A549 (cell line): ENCODE measurements around the gene MAGEL2. TPM values are rescaled to one million over a fixed set of nuclear protein-coding genes. Genes with fewer than 3 reads are reported as not detected.
"Not testable (repeated sequence)": the region's sequence is repeated elsewhere in the genome, so short reads cannot be mapped to it uniquely, and the experiment has no call there.

Experiments
- ATAC-seq, 2 experiments: fragments of 200-7000 bp in 1 of 2; fragments of >200 bp in 1 of 2; cut with Nextera tagmentation in 1 of 2; cut with Tn5 transposase in 1 of 2; 3 replicates each; pipeline versions ENCODE4 v1.8.0 to v1.9.1; 2018 to 2020; ENCODE audit warnings: mild to moderate bottlenecking in 1 of 2, moderate library complexity in 1 of 2
- CTCF ChIA-PET: fragments of 300-600 bp; sonication (Branson Sonifier 250); formaldehyde crosslinking; extraction: SDS; loops from one replicate; lab custom pipeline; 2021; ENCODE audit warnings: antibody characterized with exemption, inconsistent platforms; lab: Yijun Ruan, JAX
- POLR2A ChIA-PET: fragments of 350-600 bp; formaldehyde crosslinking; extraction: SDS; loops from one replicate; lab custom pipeline; 2021; ENCODE audit warnings: antibody characterized with exemption, inconsistent platforms; lab: Yijun Ruan, JAX
- DNase-seq, 2 experiments: peaks; one replicate each; pipeline versions ENCODE4 v3.0.0 to v3.0.0-alpha.2; 2011 to 2016; ENCODE audit warnings: low read depth in 1 of 2, low spot score in 1 of 2
- FAIRE-seq: peaks from 2 replicates; lab custom pipeline; 2011; peaks lifted over from hg19 to GRCh38; lab: Jason Lieb, UNC
- H3K27ac ChIP-seq, 2 experiments: fragments of >200 bp; sonication (Bioruptor Twin); formaldehyde crosslinking; 3 replicates each; pipeline ENCODE4 v1.5.1; 2016 to 2017
- H3K4me1 ChIP-seq: fragments of >200 bp; sonication (Bioruptor Twin); formaldehyde crosslinking; 3 replicates; pipeline ENCODE4 v1.6.1; 2016
- H3K4me2 ChIP-seq: fragments of >200 bp; sonication (Bioruptor Twin); formaldehyde crosslinking; 3 replicates; pipeline ENCODE4 v1.6.1; 2016
- H3K4me3 ChIP-seq: fragments of >200 bp; sonication (Bioruptor Twin); formaldehyde crosslinking; 3 replicates; pipeline ENCODE4 v1.5.1; 2016
- H3K9me3 ChIP-seq: fragments of >200 bp; sonication (Bioruptor Twin); formaldehyde crosslinking; 3 replicates; pipeline ENCODE4 v1.6.1; 2016
- ATOH8 ChIP-seq: fragments of 250-450 bp; sonication (Bioruptor Pico); IDR thresholded peaks from 2 replicates; pipeline ENCODE4 v1.5.0; 2020; ENCODE audit warnings: low read depth, mild to moderate bottlenecking, moderate library complexity
- BHLHE40 ChIP-seq: IDR thresholded peaks from 2 replicates; pipeline ENCODE4 v1.6.1; 2012; ENCODE audit warnings: low read depth, low read length, inconsistent platforms
- CBX2 ChIP-seq: fragments of 200-600 bp; sonication (generic); IDR thresholded peaks from 2 replicates; pipeline ENCODE4 v1.6.1; 2016; ENCODE audit warnings: low read depth, mild to moderate bottlenecking, borderline replicate concordance
- CEBPB ChIP-seq, 2 experiments: fragments of >200 bp in 1 of 2; sonication (Bioruptor Twin) in 1 of 2; formaldehyde crosslinking in 1 of 2; IDR thresholded peaks; 2 replicates each; pipeline ENCODE4 v1.6.1; 2012 to 2016
- CHD2 ChIP-seq: fragments of 150-350 bp; IDR thresholded peaks from 2 replicates; pipeline ENCODE4 v1.6.1; 2014; ENCODE audit warnings: low read length; ENCODE audit not compliant: partially characterized antibody
- CTCF ChIP-seq: fragments of >200 bp; sonication (Bioruptor Twin); formaldehyde crosslinking; IDR thresholded peaks from 3 replicates; pipeline ENCODE4 v1.5.1; 2016
- E2F6 ChIP-seq: IDR thresholded peaks from 2 replicates; pipeline ENCODE4 v1.6.1; 2012; ENCODE audit warnings: low read depth, borderline replicate concordance
- EP300 ChIP-seq, 2 experiments: fragments of >200 bp; sonication (Bioruptor Twin); formaldehyde crosslinking; IDR thresholded peaks; 2 replicates in 1 of 2; 3 replicates in 1 of 2; pipeline ENCODE4 v1.6.1; 2016 to 2017
- FOSB ChIP-seq: fragments of 250-450 bp; sonication (Bioruptor Pico); IDR thresholded peaks from 2 replicates; pipeline ENCODE4 v1.5.0; 2020; ENCODE audit warnings: mild to moderate bottlenecking, moderate library complexity
- GATA3 ChIP-seq: IDR thresholded peaks from 2 replicates; pipeline ENCODE4 v1.6.1; 2012; ENCODE audit warnings: borderline replicate concordance
- HDAC2 ChIP-seq: fragments of 200-600 bp; sonication (generic); IDR thresholded peaks from 2 replicates; pipeline ENCODE4 v1.6.1; 2016
- HES2 ChIP-seq: fragments of >200 bp; sonication (Bioruptor Twin); formaldehyde crosslinking; IDR thresholded peaks from 2 replicates; pipeline ENCODE4 v1.6.1; 2016
- HOXA7 ChIP-seq: fragments of 250-450 bp; sonication (Bioruptor Pico); IDR thresholded peaks from 2 replicates; pipeline ENCODE4 v1.5.0; 2020; ENCODE audit warnings: mild to moderate bottlenecking, moderate library complexity
- JUNB ChIP-seq: fragments of >200 bp; sonication (Bioruptor Twin); formaldehyde crosslinking; IDR thresholded peaks from 2 replicates; pipeline ENCODE4 v1.6.1; 2016
- KDM5A ChIP-seq: fragments of 200-600 bp; sonication (generic); IDR thresholded peaks from 2 replicates; pipeline ENCODE4 v1.6.1; 2016; ENCODE audit warnings: antibody characterized with exemption, mild to moderate bottlenecking
- MAFK ChIP-seq: fragments of 450-650 bp; IDR thresholded peaks from 2 replicates; pipeline ENCODE4 v1.6.1; 2014; ENCODE audit not compliant: partially characterized antibody
- MAZ ChIP-seq: fragments of 150-350 bp; IDR thresholded peaks from 2 replicates; pipeline ENCODE4 v1.6.1; 2014; ENCODE audit warnings: antibody characterized with exemption, low read depth, low read length, borderline replicate concordance
- PBX3 ChIP-seq: IDR thresholded peaks from 2 replicates; pipeline ENCODE4 v1.6.1; 2012
- PHF8 ChIP-seq: fragments of 200-600 bp; sonication (generic); IDR thresholded peaks from 2 replicates; pipeline ENCODE4 v1.6.1; 2016; ENCODE audit warnings: low read depth, mild to moderate bottlenecking, antibody characterized with exemption, moderate library complexity, borderline replicate concordance
- POLR2A ChIP-seq: IDR thresholded peaks from 2 replicates; pipeline ENCODE4 v1.6.1; 2012; ENCODE audit warnings: mild to moderate bottlenecking, low read length
- RAD21 ChIP-seq, 2 experiments: fragments of >200 bp in 1 of 2; sonication (Bioruptor Twin) in 1 of 2; formaldehyde crosslinking in 1 of 2; IDR thresholded peaks in 1 of 2; conservative IDR thresholded peaks in 1 of 2; 2 replicates in 1 of 2; 3 replicates in 1 of 2; pipeline ENCODE4 v1.6.1; 2012 to 2018; ENCODE audit warnings: inconsistent platforms in 1 of 2
- SREBF2 ChIP-seq: fragments of 450-650 bp; IDR thresholded peaks from 2 replicates; pipeline ENCODE4 v1.6.1; 2014; ENCODE audit warnings: mild to moderate bottlenecking, moderate library complexity
- TFCP2L1 ChIP-seq: fragments of 250-450 bp; sonication (Bioruptor Pico); IDR thresholded peaks from 2 replicates; pipeline ENCODE4 v1.5.0; 2021; ENCODE audit warnings: mild to moderate bottlenecking
- TP53 ChIP-seq: fragments of 250-450 bp; sonication (Bioruptor Pico); IDR thresholded peaks from 2 replicates; pipeline ENCODE4 v1.5.0; 2021; ENCODE audit warnings: mild to moderate bottlenecking, moderate library complexity
- USF2 ChIP-seq: fragments of 450-650 bp; IDR thresholded peaks from 2 replicates; pipeline ENCODE4 v1.6.1; 2014; ENCODE audit warnings: antibody characterized with exemption
- ZC3H11A ChIP-seq: fragments of 450-650 bp; IDR thresholded peaks from 2 replicates; pipeline ENCODE4 v1.6.1; 2014; ENCODE audit warnings: antibody characterized with exemption, mild to moderate bottlenecking
- ZFP36 ChIP-seq: fragments of 450-650 bp; IDR thresholded peaks from 2 replicates; pipeline ENCODE4 v1.6.1; 2014; ENCODE audit warnings: borderline replicate concordance; ENCODE audit not compliant: partially characterized antibody
- ZNF302 ChIP-seq: fragments of 250-450 bp; sonication (Bioruptor Pico); IDR thresholded peaks from 2 replicates; pipeline ENCODE4 v1.9.0; 2021; ENCODE audit warnings: inconsistent platforms, mild to moderate bottlenecking, moderate library complexity
- WGBS: methylation state at CpG from one replicate; pipeline ENCODE4 v1.1.6; 2017; ENCODE audit errors: missing lambda C conversion rate; 5-methylcytosine and 5-hydroxymethylcytosine counted together
- polyA plus RNA-seq, 4 experiments: library from polyadenylated mRNA; depleted of rRNA in 3 of 4; stranded (reverse); fragments of >200 nt; fragmentation: RNase III in 1 of 4; extraction: RNeasy Plus Mini Kit Qiagen cat#74134 plus additional on column Dnase treatment in 1 of 4; gene quantifications; 2 replicates in 3 of 4; 3 replicates in 1 of 4; pipeline ENCODE4 v1.2.3, GENCODE V29; 2011 to 2017

The MAGEL2 gene
- polyA plus RNA-seq, 2 of the 4 experiments (the other 2 are of a cell fraction) = not detected

- POLR2A ChIA-PET = no interaction called here
- CTCF ChIA-PET = no interaction called here
- 87% methylated on average over 6 of the region's 6 CpGs for WGBS
- ATAC-seq (no peak), DNase-seq (no peak), FAIRE-seq (no peak)
- Histone ChIP-seq H3K27ac (no peak overlapping the region), H3K4me2 (no peak overlapping the region), H3K9me3 (peaks cover 3% of the 10 kb centered on the region; the same call in 1 of the 3 replicates), H3K4me1 (no peaks in the 10 kb centered on the region), H3K4me3 (no peak overlapping the region)
- no peak for TF ChIP-seq PHF8
- TF ChIP-seq ZFP36 = no peak
- TF ChIP-seq ATOH8 (CRISPR knock-in tag) = no peak
- no peak for TF ChIP-seq EP300 (IDR thresholded peaks at IDR 0.05)
- no peak for TF ChIP-seq JUNB
- no peak for TF ChIP-seq CBX2
- no peak for TF ChIP-seq HDAC2
- no peak for TF ChIP-seq GATA3
- no peak for TF ChIP-seq RAD21 (conservative IDR thresholded peaks at IDR 0.05 in 1 of 2, IDR thresholded peaks at IDR 0.05 in 1 of 2)
- TF ChIP-seq FOSB (CRISPR knock-in tag) = no peak
- no peak for TF ChIP-seq SREBF2
- TF ChIP-seq E2F6 = no peak
- TF ChIP-seq CHD2 = no peak
- no peak for TF ChIP-seq ZNF302 (CRISPR knock-in tag)
- no peak for TF ChIP-seq TP53
- no peak for TF ChIP-seq CTCF
Measured at GRCh38 chr15:23602124-23602523, 45.5 kb downstream of the MAGEL2 start.

- ATAC-seq (no peak), FAIRE-seq (no peak), DNase-seq (no peak)
- no peak overlapping the region for H3K27ac ChIP-seq
- POLR2A ChIA-PET = no interaction called here
- CTCF ChIA-PET = interaction anchor here (0.9 kb wide), 1 partner anchor 17 kb away, joined by 5 read pairs; no protein-coding TSS in a partner anchor
- no peak for TF ChIP-seq EP300 (IDR thresholded peaks at IDR 0.05)
- TF ChIP-seq HDAC2 = no peak
- no peak for TF ChIP-seq HOXA7 (CRISPR knock-in tag)
- H3K4me2 ChIP-seq = no peak overlapping the region
- H3K4me3 ChIP-seq = no peak overlapping the region
- WGBS = 44% methylated on average over 1 of the region's 1 CpG
- H3K9me3 ChIP-seq = no peaks in the 10 kb centered on the region
- H3K4me1 ChIP-seq = no peaks in the 10 kb centered on the region
Measured at GRCh38 chr15:23599053-23599452, 48.6 kb downstream of the MAGEL2 start.

GRCh38 chr15:23597278-23597677 is 50.4 kb downstream of the MAGEL2 start:
- H3K27ac ChIP-seq, POLR2A ChIA-PET, H3K4me3 ChIP-seq, H3K4me1 ChIP-seq, H3K4me2 ChIP-seq, ATAC-seq, FAIRE-seq, CTCF ChIA-PET, DNase-seq, H3K9me3 ChIP-seq: not testable (repeated sequence)
- 69% methylated on average over 14 of the region's 14 CpGs for WGBS

- FAIRE-seq = no peak
- Histone ChIP-seq H3K4me2 (no peak overlapping the region), H3K9me3 (no peaks in the 10 kb centered on the region), H3K4me3 (no peak overlapping the region), H3K4me1 (no peaks in the 10 kb centered on the region), H3K27ac (no peak overlapping the region)
- no peak for DNase-seq
- WGBS = 41% methylated on average over 5 of the region's 5 CpGs
- POLR2A ChIA-PET = no interaction called here
- ATAC-seq = no peak
- CTCF ChIA-PET = no interaction called here
- TF ChIP-seq USF2 = no peak
- no peak for TF ChIP-seq POLR2A
- TF ChIP-seq MAFK = no peak
- TF ChIP-seq CEBPB (IDR thresholded peaks at IDR 0.05) = no peak
- TF ChIP-seq TFCP2L1 = no peak
- no peak for TF ChIP-seq GATA3
- no peak for TF ChIP-seq CHD2
- no peak for TF ChIP-seq MAZ
- no peak for TF ChIP-seq PBX3
- TF ChIP-seq BHLHE40 = no peak
- TF ChIP-seq ZC3H11A = no peak
- no peak for TF ChIP-seq KDM5A
- TF ChIP-seq HES2 = no peak
Measured at GRCh38 chr15:23596736-23597135, 50.9 kb downstream of the MAGEL2 start.
